ENCODE results near the gene ZMYM2.
A peak's percentile ranks its signal among the peaks of the same experiment; 100 is the strongest.

Gene ZMYM2

DNA sequence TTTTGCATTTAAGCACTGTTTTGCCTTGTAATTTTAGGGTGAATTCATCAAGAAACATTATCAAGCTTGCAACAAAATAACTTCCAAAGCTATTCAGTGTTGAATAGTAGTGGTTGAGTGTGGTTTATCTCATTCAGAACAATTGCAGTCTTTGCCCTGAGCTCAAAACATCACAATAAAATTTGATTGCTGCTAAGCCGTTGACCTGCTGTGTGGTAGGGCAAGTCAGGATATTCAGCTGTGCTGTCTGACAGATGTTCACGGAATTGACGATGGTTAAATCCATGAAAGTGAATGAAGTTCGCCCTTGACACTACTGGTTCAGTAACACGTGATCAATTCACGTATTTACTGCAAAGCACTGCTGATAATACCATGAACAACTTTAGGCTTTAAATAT is 135.4 kb downstream of the ZMYM2 start:
- TF ChIP-seq TEAD4 (IDR thresholded peaks at IDR 0.05) (no peak), FOXM1 (IDR thresholded peaks at IDR 0.05; ENCODE audit: borderline replicate concordance, low read depth) (no peak), TAF1 (IDR thresholded peaks at IDR 0.05; ENCODE audit: low read depth) (no peak), REST (IDR thresholded peaks at IDR 0.05; ENCODE audit: low read depth) (no peak), USF1 (IDR thresholded peaks at IDR 0.05) (no peak), CEBPB (IDR thresholded peaks at IDR 0.05) (no peak), CREB1 (IDR thresholded peaks at IDR 0.05; ENCODE audit: low read depth) (no peak), ZBTB7A (IDR thresholded peaks at IDR 0.05; ENCODE audit: low read depth) (no peak), EP300 (IDR thresholded peaks at IDR 0.05; ENCODE audit: borderline replicate concordance) (no peak), NFIC (IDR thresholded peaks at IDR 0.05) (no peak), EGR1 (IDR thresholded peaks at IDR 0.05) (no peak), TCF12 (IDR thresholded peaks at IDR 0.05; ENCODE audit: low read depth) (no peak)

- TF ChIP-seq NFIC (IDR thresholded peaks at IDR 0.05) (peak; percentile 57), MAX (IDR thresholded peaks at IDR 0.05) (no peak; the same call in 1 of the 2 replicates)
Observed at GRCh38 chr13:20099319-20099718, 140.8 kb downstream of the ZMYM2 start.

DNA sequence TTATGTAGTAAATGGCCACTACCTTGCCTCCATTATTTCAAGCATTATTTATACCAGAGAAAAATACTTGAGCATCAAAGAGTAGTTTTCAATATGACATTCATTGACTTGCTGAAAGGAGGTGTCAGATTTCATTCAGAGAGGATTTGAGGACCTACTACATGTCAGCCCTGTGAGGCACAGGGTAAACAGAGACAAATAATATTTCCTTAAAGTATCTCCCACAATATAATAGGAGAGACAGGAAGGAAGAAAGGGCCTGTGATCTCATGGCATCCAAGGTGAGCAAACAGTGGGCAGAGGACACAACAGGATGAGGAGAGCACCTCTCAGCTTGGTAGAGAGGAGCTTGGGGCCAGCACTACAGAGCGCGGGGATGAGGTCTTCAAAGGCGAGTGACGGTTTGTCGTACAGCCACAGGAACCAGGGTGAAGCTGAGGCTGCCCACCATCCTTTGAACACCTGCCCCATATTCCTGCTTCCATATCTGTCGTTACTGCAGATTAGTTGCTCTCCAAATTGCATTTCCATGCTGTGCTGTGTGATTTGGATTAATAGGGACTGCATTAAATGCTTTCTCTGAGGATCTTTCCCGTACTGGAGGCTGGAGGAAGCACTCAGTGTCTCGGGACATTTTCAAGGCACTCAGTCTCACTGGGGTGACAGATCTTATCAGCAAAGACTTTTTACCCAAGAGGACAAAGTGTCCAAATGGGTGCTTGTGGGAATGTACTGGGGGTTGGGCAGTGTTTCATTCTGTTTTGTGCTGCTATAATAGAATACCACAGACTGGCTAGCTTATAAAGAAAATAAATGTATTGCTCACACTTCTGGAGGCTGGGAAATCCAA is 143.2 kb downstream of the ZMYM2 start:
- TF ChIP-seq TEAD4 (IDR thresholded peaks at IDR 0.05) (no peak), MAX (IDR thresholded peaks at IDR 0.05) (no peak)

DNA sequence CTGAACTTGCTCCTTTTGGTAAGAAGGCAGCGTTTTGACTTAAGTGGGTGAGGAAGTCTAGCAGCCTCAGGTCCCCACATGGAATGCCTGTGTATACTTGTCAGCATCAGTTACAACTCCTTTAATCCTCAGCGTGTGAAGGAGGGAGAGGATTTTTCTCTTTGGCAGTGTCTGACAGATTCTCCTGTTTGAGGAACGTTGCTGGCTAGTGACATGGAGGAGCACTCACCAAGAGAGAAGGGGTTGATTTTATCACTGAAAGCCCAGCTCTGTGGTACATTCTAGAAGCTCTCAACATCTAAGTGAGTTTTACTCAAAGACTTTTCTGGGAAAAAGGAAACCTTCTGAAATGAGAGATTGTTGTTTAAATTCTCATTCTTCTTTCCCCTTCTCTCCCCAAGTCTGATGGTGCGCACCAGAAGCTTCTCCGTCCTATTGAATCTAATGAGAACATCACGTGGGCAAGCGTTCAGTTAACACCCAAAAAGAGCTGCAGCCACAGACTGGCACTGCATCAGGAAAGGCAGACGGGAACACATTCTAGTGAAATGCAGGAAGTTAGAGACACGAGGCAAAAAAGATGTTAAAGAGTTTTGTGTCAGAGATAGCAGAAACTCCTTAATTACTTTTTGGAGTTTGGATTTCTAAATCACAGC is 144.1 kb downstream of the ZMYM2 start:
- TF ChIP-seq ZBTB7A (IDR thresholded peaks at IDR 0.05; ENCODE audit: low read depth) = no peak
- no peak for TF ChIP-seq MAX (IDR thresholded peaks at IDR 0.05)
- no peak for TF ChIP-seq REST (IDR thresholded peaks at IDR 0.05; ENCODE audit: low read depth)
- TF ChIP-seq TCF12 (IDR thresholded peaks at IDR 0.05; ENCODE audit: low read depth) = no peak
- no peak for TF ChIP-seq YY1 (IDR thresholded peaks at IDR 0.05; ENCODE audit: low read depth)
- TF ChIP-seq FOXM1 (IDR thresholded peaks at IDR 0.05; ENCODE audit: borderline replicate concordance, low read depth) = no peak
- no peak for TF ChIP-seq EP300 (IDR thresholded peaks at IDR 0.05; ENCODE audit: borderline replicate concordance)
- TF ChIP-seq NFIC (IDR thresholded peaks at IDR 0.05) = no peak
- TF ChIP-seq CREB1 (IDR thresholded peaks at IDR 0.05; ENCODE audit: low read depth) = no peak
- TF ChIP-seq EGR1 (IDR thresholded peaks at IDR 0.05) = no peak
- TF ChIP-seq USF1 (IDR thresholded peaks at IDR 0.05) = no peak

DNA sequence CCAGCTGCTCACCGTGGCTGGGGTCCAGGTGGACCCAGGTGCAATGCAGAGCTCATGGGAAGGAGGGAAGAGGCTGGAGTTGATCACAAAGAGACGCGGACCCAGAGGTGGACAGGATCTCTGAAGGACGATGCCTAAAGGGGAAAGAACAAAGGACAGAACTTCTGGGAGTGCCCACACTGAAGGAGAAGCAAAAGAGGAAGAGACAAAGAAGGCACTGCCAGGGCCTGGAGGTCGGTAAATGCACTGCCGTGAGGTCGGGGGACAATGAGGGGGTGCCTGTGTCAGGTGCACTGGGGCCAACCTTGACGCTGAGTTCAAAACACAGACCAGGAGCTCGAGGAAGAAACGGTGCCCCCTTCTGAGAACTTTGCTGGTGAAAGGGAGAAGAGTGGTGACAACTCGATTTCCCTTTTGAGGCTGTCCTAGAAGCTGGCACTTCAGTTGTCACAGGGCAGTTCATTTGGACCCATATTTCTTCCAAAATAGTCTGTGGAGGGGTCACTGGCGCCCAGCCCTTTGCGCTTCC is 146.7 kb downstream of the ZMYM2 start:
- TF ChIP-seq ZBTB7A (IDR thresholded peaks at IDR 0.05; ENCODE audit: low read depth) = no peak
- no peak for TF ChIP-seq RAD21 (IDR thresholded peaks at IDR 0.05; ENCODE audit: low read depth)
- no peak for TF ChIP-seq EP300 (IDR thresholded peaks at IDR 0.05; ENCODE audit: borderline replicate concordance)
- TF ChIP-seq NFIC (IDR thresholded peaks at IDR 0.05) = no peak
- TF ChIP-seq REST (IDR thresholded peaks at IDR 0.05; ENCODE audit: low read depth) = no peak
- TF ChIP-seq FOXM1 (IDR thresholded peaks at IDR 0.05; ENCODE audit: borderline replicate concordance, low read depth) = no peak
- no peak for TF ChIP-seq EGR1 (IDR thresholded peaks at IDR 0.05)
- no peak for TF ChIP-seq TAF1 (IDR thresholded peaks at IDR 0.05; ENCODE audit: low read depth)
- no peak for TF ChIP-seq YY1 (IDR thresholded peaks at IDR 0.05; ENCODE audit: low read depth)
- TF ChIP-seq MAX (IDR thresholded peaks at IDR 0.05) = no peak
- TF ChIP-seq CREB1 (IDR thresholded peaks at IDR 0.05; ENCODE audit: low read depth) = no peak
- TF ChIP-seq USF1 (IDR thresholded peaks at IDR 0.05) = no peak
- no peak for TF ChIP-seq CEBPB (IDR thresholded peaks at IDR 0.05)
- TF ChIP-seq TEAD4 (IDR thresholded peaks at IDR 0.05) = no peak
- TF ChIP-seq TCF12 (IDR thresholded peaks at IDR 0.05; ENCODE audit: low read depth) = no peak
